Gastrocnemius medialis (tissue), 4 donors: ENCODE data around the gene PPP2R5C. TPM values are rescaled to one million over a fixed set of nuclear protein-coding genes. Genes with fewer than 3 reads are reported as not detected.
"Not testable (repeated sequence)": the region's sequence is repeated elsewhere in the genome, so short reads cannot be mapped to it uniquely, and the experiment has no call there.

Experiments
- ATAC-seq, 2 donors: fragments of 150-250 bp; one replicate each; pipeline ENCODE4 v1.9.1; 2016
- DNase-seq, 2 donors: peaks; one replicate each; pipeline ENCODE4 v3.0.0-alpha.2; 2019
- H3K27ac ChIP-seq, 4 donors: fragments of 200-600 bp; sonication (generic); 1 replicate in 1 of 4; 2 replicates in 3 of 4; pipeline ENCODE4 v1.5.1; 2016 to 2018; ENCODE audit warnings: mild to moderate bottlenecking in 2 of 4, moderate library complexity in 1 of 4
- H3K27me3 ChIP-seq, 3 donors: fragments of 200-600 bp; sonication (generic) in 2 of 3; 1 replicate in 1 of 3; 2 replicates in 2 of 3; pipeline versions ENCODE4 v1.5.1 to v1.6.0; 2016 to 2019; ENCODE audit warnings: mild to moderate bottlenecking in 1 of 3, moderate library complexity in 1 of 3
- H3K36me3 ChIP-seq, 2 donors: fragments of 200-600 bp; sonication (generic) in 1 of 2; one replicate each; pipeline ENCODE4 v1.5.1; 2017 to 2018
- H3K4me1 ChIP-seq, 2 donors: fragments of 200-600 bp; sonication (generic) in 1 of 2; one replicate each; pipeline ENCODE4 v1.5.1; 2016 to 2017; ENCODE audit warnings: mild to moderate bottlenecking in 2 of 2
- H3K4me3 ChIP-seq, 4 donors: fragments of 200-600 bp; sonication (generic) in 3 of 4; 1 replicate in 1 of 4; 2 replicates in 3 of 4; pipeline ENCODE4 v1.5.1; 2016 to 2019; ENCODE audit warnings: mild to moderate bottlenecking in 2 of 4
- H3K9me3 ChIP-seq, 3 donors: fragments of 200-600 bp; sonication (generic) in 2 of 3; 1 replicate in 1 of 3; 2 replicates in 2 of 3; pipeline ENCODE4 v1.5.1; 2016 to 2019
- POLR2A ChIP-seq, 2 donors: fragments of 450-650 bp; IDR thresholded peaks; one replicate each; pipeline ENCODE4 v1.6.1; 2017; ENCODE audit warnings: antibody characterized with exemption in 2 of 2, mild to moderate bottlenecking in 2 of 2, moderate library complexity in 2 of 2
- in situ Hi-C, 4 donors: fragments of 200-750 bp; cut with MboI; loops; one replicate each; pipeline versions ENCODE4 v1.15.0 to v1.8.0; 2017; ENCODE audit warnings: low sequenced_read_pairs in 4 of 4
- intact Hi-C: fragments of 100-400 bp; cut with DNase I; formaldehyde crosslinking; loops from one replicate; pipeline ENCODE4 v1.15.1; 2023; ENCODE audit warnings: low total_unique reads
- total RNA-seq, 4 donors: library from RNA; depleted of rRNA; stranded (reverse); fragments of >200 nt; gene quantifications; one replicate each; pipeline versions ENCODE4 v1.1.0 to v1.2.3, GENCODE V29; 2016
- TF ChIP-seq, protein P1 (sequence below), 5 experiments: fragments of 450-650 bp in 3 of 5; fragments of 200-600 bp in 2 of 5; sonication (generic) in 2 of 5; IDR thresholded peaks in 4 of 5; conservative IDR thresholded peaks in 1 of 5; 1 replicate in 4 of 5; 2 replicates in 1 of 5; pipeline ENCODE4 v1.5.1; 2016 to 2019; ENCODE audit warnings: antibody characterized with exemption in 5 of 5, mild to moderate bottlenecking in 3 of 5, moderate library complexity in 3 of 5

PPP2R5C gene
- total RNA-seq, 4 donors from 2014 or later = 35.4 to 65.9 (median 49.3) TPM

DNA sequence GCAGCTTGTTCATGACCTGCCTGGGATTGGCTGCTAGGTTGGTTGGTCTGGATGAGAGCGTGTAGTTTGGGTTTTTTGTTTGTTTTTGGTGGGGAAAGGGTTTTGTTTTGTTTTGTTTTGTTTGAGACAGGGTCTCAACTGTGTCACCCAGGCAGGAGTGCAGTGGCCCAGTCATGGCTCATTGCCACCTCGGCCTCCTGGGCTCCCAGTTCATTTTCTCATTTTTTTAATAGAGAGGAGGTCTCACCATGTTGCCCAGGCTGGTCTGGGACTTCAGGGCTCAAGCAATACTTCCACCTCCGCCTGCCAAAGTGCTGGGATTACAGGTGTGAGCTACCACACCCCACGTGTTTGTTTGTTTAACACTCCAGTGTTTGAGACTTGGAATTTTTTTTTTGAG is 206.7 kb downstream of the PPP2R5C start:
- ATAC-seq (no peak), DNase-seq (no peak)
- peaks cover 58 to 64% of the 10 kb centered on the region in 2 donors for H3K4me1 ChIP-seq
- H3K9me3 ChIP-seq = no peaks in the 10 kb centered on the region
- no peaks in the 10 kb centered on the region for H3K27me3 ChIP-seq
- in situ Hi-C loops = loop anchor here in 3 of 4 donors (10.0 to 25.0 kb wide), 3 partner anchors 127 to 347 kb away; partner anchors contain the start of genes ZNF839 (in 2 of the 3) and PPP2R5C (in 1 of the 3)
- TF ChIP-seq POLR2A (IDR thresholded peaks at IDR 0.05) = no peak
- TF ChIP-seq, protein P1, sequence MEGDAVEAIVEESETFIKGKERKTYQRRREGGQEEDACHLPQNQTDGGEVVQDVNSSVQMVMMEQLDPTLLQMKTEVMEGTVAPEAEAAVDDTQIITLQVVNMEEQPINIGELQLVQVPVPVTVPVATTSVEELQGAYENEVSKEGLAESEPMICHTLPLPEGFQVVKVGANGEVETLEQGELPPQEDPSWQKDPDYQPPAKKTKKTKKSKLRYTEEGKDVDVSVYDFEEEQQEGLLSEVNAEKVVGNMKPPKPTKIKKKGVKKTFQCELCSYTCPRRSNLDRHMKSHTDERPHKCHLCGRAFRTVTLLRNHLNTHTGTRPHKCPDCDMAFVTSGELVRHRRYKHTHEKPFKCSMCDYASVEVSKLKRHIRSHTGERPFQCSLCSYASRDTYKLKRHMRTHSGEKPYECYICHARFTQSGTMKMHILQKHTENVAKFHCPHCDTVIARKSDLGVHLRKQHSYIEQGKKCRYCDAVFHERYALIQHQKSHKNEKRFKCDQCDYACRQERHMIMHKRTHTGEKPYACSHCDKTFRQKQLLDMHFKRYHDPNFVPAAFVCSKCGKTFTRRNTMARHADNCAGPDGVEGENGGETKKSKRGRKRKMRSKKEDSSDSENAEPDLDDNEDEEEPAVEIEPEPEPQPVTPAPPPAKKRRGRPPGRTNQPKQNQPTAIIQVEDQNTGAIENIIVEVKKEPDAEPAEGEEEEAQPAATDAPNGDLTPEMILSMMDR (IDR thresholded peaks at IDR 0.05 in 4 of 5, conservative IDR thresholded peaks at IDR 0.05 in 1 of 5) = no peak
- no peak overlapping the region for H3K4me3 ChIP-seq
- peaks cover 0 to 4% of the 10 kb centered on the region in 2 donors for H3K36me3 ChIP-seq
- intact Hi-C loops = loop anchor here (5.0 to 10.0 kb wide), 2 partner anchors 156 to 547 kb away; no protein-coding TSS in a partner anchor
- H3K27ac ChIP-seq = peak overlapping the region; percentile 92 to 98 (median 94)

DNA sequence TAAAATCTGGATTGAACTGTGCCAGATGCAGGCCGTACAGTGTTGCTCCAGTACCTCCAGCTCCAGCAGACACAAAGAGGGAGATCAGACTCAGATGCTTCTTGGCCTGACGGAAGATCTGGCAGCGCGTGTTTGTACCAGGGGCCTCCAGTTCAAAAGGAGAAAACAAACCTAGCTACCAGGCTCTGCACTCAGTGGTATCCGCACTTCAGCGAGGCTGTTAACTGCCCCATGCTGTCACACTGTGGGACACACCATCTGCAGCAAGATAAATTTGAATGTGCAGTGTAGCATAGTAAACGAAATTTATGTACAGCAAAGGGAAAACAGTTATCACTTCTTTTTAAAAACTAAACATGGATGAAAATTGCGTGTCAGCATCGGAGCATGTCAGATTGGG is 208.0 kb downstream of the PPP2R5C start:
- Histone ChIP-seq H3K4me1 (peaks cover 64 to 66% of the 10 kb centered on the region in 2 donors), H3K4me3 (no peak overlapping the region), H3K27ac (peak overlapping the region in 2 of 4 donors; percentile 17 to 39), H3K27me3 (no peaks in the 10 kb centered on the region), H3K9me3 (no peaks in the 10 kb centered on the region), H3K36me3 (peaks cover 0 to 4% of the 10 kb centered on the region in 2 donors)
- intact Hi-C loops = loop anchor here (5.0 to 10.0 kb wide), 2 partner anchors 157 to 545 kb away; no protein-coding TSS in a partner anchor
- TF ChIP-seq, protein P1 (IDR thresholded peaks at IDR 0.05 in 4 of 5, conservative IDR thresholded peaks at IDR 0.05 in 1 of 5) = no peak
- no peak for TF ChIP-seq POLR2A (IDR thresholded peaks at IDR 0.05)
- ATAC-seq = no peak
- no peak for DNase-seq
- in situ Hi-C loops = loop anchor here in 3 of 4 donors (10.0 to 25.0 kb wide), 3 partner anchors 125 to 345 kb away; partner anchors contain the start of genes ZNF839 (in 2 of the 3) and PPP2R5C (in 1 of the 3)

DNA sequence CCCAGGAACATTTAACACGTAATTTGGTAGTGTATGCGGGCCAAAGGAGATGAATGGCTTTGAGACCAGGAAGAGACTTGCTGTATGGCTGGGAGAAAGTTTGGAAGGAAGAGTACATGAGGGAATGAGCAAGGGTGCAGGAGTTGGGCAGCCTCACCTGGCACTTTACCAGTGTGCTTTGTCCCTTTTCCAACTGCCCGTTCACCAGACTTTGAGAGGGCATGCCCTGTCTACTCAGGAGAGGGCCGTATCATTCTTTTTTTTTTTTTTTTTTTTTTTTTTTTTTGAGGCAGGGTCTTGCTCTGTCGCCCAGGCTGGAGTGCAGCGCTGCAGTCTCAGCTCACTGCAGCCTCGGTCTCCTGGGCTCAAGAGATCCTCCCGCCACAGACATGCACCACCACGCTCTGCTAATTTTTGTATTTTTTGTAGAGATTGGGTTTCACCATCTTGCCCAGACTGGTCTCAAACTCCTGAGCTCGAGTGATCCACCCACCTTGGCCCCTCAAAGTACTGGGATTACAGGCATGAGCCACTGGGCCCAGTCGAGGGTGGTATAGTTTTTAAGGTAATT is 209.4 kb downstream of the PPP2R5C start:
- no peak for TF ChIP-seq POLR2A (IDR thresholded peaks at IDR 0.05)
- TF ChIP-seq, protein P1 (IDR thresholded peaks at IDR 0.05 in 4 of 5, conservative IDR thresholded peaks at IDR 0.05 in 1 of 5) = no peak
- in situ Hi-C loops = loop anchor here in 1 of 4 donors (25.0 kb wide), 1 partner anchor 209 kb away; the partner anchor contains the start of gene PPP2R5C
- ATAC-seq (no peak), DNase-seq (no peak)
- Histone ChIP-seq H3K36me3 (peaks cover 0 to 7% of the 10 kb centered on the region in 2 donors), H3K27me3 (no peaks in the 10 kb centered on the region), H3K4me3 (no peak overlapping the region), H3K4me1 (peaks cover 58 to 62% of the 10 kb centered on the region in 2 donors), H3K27ac (peak overlapping the region in 2 of 4 donors; percentile 48 to 85), H3K9me3 (no peaks in the 10 kb centered on the region)
- intact Hi-C loops = no loop called here

DNA sequence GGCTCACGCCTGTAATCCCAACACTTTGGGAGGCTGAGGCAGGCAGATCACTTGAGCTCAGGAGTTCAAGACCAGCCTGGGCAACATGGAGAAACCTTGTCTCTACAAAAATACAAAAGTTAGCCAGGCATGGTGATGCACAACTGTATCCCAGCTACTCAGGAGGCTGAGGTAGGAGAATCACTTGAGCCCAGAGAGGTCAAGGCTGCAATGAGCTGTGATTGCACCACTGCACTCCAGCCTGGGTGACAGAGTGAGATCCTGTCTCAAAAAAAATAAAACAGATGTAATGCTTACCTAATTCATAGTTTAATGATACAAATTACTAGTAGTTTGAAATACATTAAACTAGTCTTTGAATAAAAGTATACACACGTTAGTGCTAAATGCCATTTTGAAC is 209.9 kb downstream of the PPP2R5C start:
- peaks cover 52 to 56% of the 10 kb centered on the region in 2 donors for H3K4me1 ChIP-seq
- in situ Hi-C loops = loop anchor here in 1 of 4 donors (25.0 kb wide), 1 partner anchor 209 kb away; the partner anchor contains the start of gene PPP2R5C
- intact Hi-C loops, H3K27me3 ChIP-seq, H3K4me3 ChIP-seq, ATAC-seq, H3K9me3 ChIP-seq, DNase-seq: not testable (repeated sequence)
- H3K36me3 ChIP-seq = peaks cover 0 to 13% of the 10 kb centered on the region in 2 donors
- peak overlapping the region in 3 of 4 donors; percentile 79 to 85 (median 82) for H3K27ac ChIP-seq
